Hindlimb muscle (tissue), 1 donor: ENCODE measurements around the gene ABCA10. TPM values are rescaled to one million over a fixed set of nuclear protein-coding genes. Genes with fewer than 3 reads are reported as not detected.

ENCODE experiments used
- DNase-seq: peaks from one replicate; pipeline ENCODE4 v3.0.0-alpha.2; 2013
- polyA plus RNA-seq: library from polyadenylated mRNA; unstranded; fragments of 120-200 nt; gene quantifications from one replicate; pipeline ENCODE4 v1.2.1, GENCODE V29; 2013; ENCODE audit not compliant: insufficient read length

The ABCA10 gene
- polyA plus RNA-seq, 1 donor = 14.4 TPM

DNA sequence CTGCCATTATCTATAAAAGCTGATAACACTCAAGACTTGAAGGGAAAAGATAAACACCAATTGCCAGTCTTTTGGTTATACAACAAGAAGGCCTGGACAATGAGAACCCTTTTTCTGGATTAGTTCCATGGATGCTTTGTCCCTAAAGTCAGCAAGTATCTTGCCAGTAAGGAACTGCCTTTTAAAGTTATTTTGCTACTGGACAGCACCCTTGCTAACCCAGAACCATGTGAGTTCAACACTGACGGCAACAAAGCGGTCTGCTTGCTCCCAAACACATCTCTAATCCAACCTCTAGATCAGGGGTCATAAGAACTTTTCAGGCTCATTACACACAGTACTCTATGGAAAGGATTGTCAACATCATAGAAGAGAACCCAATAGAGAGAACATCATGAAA lies 61.7 kb downstream of the ABCA10 start:
- no peak for DNase-seq

DNA sequence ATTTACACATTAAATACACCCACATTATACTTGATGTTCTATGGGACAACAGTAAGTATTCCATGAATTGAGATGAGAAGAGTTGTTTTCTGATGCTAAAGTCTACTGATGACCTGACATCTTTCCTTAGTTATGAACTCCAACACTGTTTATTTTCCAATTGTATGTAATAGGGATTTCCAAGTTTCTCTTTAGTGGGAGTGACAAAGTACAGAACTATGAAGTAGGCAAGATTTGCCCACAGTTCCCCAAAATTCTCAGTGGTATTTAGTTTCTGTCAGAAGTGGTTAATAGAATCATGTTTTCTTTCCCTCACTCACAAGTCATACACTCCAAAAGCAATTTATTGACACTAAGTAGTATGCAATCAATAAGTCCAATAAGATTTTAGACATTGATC lies 64.4 kb downstream of the ABCA10 start:
- no peak for DNase-seq

DNA sequence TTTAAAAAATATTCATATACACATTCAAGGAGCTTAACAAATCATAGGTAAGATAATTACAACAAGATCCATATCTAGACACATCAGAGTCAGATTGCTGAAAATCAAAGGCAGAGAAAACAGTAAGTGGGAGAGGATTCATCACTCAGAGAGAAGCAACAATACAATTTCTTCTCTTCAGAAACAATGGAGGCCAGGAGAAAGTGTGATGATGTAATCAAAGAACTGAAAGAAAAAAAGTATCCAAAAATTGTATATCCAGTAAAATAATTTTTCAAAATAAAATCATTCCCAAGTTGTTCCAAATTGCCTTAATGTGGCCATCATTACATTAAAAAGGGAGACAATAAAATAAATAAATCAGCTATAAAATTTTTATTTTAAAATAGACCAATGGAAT lies 69.2 kb downstream of the ABCA10 start:
- DNase-seq = no peak

DNA sequence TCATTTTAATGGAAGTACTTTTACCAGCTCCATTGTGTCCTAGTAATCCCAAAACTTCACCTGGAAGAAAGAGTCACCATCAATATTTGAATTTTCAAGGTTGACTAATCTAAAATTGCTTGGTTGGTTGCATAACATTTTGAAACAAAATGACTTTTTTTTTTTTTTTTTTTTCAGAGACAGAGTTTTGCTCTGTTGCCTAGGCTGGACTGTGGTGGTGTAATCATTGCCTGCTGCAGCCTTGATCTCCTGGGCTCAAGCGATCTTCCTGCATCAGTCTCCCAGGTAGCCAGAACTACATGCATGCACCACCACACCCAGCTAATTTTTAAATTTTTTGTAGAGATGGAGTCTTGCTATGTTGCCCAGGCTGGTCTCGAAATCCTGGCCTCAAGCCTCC lies 74.4 kb downstream of the ABCA10 start:
- no peak for DNase-seq

DNA sequence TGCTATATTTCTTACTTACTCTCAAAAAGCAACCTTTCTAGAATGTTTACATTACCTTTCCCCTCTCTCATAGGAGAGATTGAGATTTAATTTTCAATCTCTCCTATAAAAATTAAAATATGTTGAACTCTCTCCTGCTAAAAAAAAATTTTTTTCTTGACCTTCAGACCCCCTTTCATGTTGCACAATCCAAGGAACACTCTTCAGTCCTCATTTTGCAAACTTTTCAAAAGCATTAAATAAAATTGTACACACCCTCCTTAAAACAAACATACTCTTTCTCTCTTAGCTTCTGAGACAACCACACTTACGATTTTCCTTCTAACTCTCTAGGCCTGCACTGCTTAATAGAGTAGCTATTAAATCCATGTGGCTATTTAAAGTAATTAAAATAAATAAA lies 78.3 kb downstream of the ABCA10 start:
- DNase-seq = no peak

DNA sequence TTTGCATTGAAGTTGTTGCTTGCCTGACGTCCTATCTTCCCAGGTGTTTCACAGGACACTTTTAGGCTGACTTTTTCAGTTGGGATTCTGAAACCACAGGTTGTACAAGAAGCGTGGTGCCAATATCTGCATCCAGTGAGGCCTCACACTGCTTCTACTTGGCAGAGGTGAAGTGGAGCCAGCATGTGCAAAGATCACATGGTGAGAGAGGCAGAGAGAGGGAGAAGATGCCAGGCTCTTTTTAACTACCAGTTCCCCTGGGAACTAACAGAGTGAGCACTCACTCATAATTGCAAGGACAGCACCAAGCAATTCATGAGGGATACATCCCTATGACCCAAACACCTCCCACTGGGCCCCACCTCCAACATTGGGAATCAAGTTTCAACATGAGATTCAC lies 81.2 kb downstream of the ABCA10 start:
- DNase-seq = no peak

DNA sequence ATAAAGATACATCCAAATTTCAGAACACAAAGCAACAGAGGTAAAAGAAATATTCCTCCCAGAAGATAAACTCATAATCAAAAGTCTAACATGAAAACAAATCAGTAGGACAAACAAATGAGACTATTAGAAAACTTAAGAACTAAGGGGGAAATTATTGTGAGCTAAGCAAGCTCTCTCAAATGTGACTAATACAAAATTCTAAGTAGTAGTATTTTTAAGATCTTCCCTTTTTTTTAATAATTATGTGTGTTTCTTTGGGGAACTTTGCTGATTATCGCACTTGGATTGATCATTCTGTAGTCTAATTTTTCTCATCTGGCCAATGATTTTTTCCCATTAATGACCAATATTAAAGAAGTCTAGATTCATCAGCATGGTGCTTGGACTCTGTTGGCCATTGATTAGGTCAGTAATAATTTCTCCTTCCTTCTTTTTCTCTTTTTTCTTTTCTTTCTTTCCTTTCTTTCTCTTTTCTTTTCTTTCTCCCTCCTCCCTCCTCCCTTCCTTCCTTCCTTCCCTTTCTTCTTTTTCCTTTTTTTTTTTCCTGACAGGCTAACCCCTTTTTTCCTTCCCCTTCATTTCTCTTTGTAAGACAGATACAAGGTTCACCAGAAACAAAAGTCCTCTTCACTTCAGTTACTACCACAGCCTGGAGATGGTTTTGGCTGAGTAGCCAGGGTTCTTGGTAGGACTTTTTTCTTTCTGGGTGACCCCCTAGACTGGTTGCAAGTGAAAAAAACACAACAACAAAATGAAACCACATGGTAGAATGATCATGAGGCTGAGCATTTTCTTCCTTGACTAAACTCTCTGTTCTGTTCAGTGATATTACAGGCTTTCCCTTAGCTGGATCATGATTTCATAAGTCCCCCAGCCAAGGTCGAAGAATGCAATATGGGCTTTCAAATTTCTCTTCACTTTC lies 84.0 kb downstream of the ABCA10 start:
- no peak for DNase-seq

DNA sequence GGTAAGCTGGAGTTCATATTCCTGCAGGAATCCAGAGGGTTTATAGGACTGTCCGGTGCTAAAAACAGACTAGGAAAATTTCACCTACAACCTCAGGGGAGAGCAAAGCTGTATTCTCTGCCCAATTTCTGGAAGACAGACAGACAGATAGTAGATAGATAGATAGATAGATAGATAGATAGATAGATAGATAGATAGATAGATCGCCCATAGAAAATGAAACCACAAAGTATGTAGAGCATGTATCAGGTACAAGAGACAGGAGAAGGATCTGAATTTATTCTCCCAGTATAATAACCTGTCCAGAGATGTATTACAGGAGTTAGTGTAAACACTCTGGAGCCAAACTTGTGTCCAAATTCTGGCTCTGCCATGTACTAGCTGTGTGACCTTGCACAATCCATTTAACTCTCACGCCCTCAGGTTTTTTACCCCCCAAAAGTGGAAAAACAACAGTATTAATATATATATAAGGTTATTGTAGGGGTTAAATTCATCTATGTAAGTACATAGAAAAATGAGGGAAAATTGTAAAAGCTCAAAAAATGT lies 84.9 kb downstream of the ABCA10 start:
- no peak for DNase-seq

DNA sequence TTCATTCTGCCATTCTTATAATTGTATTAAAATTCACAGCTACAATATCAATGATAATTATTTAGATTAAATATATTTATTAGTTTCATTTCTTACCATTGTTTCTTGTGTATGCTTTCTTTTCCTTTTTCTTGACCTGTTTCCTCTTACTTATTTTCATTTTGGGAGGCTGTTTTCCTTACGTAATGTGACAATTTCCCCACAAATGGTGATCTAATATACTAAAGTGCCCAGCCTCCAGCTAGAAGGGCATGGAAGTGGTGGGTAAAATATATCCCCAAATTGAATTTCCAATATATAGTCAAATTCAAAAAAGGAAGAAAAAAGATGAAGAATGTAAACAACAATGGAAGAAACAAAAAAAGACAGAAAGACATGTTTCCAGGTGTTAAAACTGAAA lies 85.5 kb downstream of the ABCA10 start:
- no peak for DNase-seq

DNA sequence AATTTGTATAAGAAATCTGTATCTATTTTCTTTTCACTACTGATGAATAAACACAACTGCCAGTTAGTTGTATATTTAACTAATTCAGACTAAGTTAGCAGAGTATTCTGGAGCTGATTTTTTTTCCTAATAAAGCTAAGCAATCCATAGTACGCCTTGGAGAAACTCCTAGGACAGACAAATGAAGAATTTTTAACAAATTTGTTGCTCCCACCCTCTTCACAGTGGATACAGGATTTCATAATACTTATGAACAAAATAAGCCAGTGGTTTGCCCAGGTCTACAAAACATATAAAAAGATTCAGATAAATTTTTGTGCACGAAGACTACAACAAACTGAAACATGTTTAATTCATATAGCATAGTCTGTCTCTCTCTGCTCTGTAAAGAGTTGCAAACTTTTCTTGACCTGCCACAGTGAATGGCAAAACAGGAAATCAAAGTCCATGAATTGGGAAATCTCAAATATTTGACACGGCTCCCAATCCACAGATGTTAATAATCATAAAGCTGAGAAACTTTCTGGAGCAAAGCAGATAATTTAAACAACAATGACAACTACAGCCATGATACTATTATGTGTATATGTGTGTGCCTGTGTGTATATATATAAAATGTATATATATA lies 86.3 kb downstream of the ABCA10 start:
- peak; percentile 77 for DNase-seq

DNA sequence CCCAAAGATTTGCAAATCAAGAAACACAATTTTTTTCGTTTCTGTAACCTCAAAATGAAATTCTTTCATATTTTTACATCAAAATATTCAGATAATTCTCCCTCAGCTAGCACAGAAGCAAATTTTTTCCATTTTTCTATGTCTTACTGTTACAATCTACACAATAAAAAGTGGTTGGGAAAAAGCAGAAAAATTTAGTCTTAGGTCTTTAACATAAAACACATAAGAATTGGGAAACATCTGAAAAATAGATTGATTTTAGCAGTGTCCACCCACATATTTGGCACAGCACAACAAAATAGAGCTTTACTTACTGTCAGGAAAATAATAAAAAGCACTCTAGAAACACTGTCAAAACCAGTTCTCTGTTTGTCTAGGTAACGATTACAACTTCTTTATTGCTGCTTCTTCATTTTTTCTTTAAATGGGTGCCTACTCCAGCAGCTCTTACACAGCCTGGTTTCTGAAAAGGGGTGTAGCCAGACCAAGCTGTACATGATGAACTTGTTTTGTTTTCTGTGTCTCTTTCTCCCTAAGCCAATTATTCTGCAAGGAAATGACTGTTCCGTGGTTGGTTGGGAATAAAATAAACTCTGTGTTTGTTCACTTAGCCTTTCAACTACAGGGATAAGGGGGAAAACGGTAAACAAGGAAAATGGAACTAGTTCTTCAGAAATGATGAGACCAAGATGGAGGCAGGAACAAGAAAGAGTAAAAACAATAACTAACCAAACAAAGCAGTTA lies 87.0 kb downstream of the ABCA10 start, which contains the start of gene ABCA6:
Gene ABCA6, minus strand, starts transcription at position 465 of the 744 bp plus-strand sequence. CDS start 1,192 bp downstream, outside the sequence.
- DNase-seq = peak; percentile 68

DNA sequence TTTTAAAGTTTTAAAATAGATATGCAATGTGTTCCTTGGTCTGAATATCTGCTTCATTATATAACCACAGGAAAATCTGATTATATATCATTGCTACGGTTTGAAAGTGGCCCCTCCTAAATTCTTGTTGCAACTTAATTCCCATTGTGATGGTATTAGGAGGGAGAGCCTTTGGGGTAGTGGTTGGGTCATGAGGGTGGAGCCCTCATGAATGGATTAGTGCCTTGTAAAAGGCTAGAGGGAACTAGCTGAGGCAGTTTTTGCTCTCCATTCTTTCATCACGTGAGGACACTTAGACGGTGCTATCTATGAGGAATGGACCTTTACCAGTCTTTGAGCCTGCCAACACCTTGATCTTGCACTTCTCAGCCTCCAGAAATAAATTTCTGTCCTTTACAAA lies 94.5 kb downstream of the ABCA10 start:
- no peak for DNase-seq

DNA sequence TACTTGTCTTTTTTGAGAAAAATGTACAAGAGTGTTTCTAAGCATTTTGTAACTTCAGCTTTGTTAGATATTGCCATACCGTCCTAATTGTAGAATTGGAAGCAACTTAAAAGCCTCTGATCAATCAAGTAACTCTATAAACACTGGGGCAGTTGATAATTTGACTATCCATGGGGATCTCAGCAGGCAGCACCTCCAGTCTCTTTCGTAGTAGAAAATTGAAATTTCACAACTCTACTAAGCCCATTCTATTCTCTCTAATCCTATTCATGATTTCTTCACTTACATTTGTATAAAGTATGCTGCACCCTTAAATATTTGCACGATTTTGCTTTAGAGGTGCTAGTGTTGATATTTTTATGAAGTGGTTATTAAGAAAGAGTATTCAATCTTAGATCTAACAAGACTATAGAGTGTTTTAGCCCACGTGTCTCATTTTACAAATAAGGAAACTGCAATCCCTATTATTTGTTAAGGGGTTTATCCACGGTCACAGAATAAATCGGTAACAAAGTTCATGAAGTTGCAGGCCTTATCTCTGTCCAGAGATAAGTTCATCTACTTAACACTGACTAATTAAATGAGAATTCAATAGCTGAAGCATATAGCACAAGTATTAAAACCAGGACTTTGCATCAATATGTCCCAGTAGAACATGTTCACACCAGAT lies 97.9 kb downstream of the ABCA10 start:
- DNase-seq = no peak

DNA sequence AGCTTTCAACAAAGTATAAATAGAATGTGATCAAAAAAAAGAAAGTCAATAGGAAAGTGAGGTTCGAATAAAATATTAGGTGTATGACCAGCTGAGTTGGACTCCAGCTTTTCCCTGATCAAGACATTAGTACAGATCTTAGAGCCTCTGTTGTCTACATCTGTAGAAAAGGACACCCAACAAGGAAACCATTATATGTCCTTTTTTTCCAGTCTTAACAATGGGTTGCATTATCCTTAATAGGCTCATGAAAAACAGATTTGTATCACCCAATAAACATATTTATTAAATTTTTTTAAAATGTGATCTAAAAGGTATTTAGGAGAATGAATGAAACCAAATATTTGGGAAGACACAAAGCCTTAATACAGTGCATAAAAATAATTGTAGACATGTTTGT lies 105.0 kb downstream of the ABCA10 start:
- DNase-seq = no peak

DNA sequence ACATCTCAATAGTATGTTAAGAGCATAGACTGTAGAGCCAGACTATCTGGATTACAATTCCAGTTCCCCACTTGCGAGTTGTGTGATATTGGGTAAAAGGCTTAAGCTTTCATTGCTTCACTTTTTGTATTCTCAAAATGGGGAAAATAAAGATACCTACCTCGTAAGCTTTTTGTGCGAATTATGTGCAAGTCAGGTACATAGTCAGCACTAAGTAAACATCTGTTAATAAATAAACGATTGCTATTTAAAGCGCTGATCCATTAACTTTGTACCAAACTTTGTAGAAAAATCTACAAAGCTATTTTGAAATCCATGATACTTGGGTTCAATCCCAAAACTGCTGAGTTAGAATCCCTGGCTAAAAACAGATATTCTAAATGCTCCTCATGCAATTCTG lies 106.6 kb downstream of the ABCA10 start:
- no peak for DNase-seq

DNA sequence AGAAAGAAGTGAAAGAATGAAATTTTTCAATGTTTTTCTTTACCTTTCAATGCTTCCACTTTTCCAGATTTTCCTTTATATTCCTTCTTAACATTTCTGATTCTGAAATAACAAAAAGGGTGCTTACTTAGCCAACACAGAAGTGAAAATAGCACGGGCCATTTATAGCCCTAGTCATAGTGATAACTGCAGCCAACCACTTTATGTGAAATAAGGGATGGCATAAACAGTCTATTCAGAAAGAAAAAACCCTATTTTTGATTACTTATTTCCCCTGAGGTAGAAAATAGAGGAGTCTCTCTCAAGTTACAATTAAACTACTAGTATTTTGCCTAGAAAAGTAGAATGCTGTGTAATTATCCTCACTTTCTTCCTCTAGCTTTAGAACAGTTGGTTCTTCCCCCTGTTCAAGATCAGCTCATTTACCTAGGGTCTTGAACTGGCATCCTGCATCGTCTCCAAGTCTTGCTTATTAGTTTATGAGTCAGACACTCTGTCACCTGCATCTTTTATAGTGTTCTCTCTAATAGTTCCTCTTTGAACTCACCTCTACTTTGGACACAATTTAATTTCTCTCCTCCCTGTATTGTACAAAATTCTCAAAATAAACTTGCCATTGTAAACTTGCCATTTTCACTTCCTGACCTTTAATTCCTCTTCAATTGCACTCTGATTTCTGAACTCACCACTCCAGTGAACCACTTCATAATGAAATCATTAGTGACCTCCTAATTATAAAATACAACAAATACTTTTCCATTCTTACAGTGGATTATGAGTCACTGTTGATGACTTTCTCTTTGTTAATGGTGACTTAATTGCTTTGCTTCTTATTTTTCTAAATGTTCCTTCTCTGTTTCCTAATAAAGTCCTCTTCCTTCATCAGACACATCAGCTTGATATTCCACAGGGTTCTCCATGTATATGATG lies 110.5 kb downstream of the ABCA10 start:
- DNase-seq = no peak

DNA sequence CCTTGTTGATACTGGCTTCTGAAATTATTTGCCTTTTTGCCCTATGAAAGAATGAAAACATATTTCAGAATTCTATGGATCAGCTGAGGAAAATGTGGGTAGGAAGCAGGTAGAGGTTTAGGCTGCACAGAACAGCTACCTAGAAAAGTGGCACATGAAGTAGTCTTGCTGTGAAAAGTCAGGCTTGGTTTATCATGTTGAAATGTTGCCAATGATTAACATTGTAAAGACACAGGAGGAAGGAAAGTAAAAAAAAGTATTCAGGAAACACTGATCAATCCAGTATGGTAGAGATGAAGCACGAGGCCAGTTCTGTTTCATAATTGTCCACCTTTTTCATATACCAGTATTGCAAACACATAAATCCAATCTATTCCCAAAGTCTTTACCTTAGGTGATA lies 116.8 kb downstream of the ABCA10 start:
- no peak for DNase-seq

DNA sequence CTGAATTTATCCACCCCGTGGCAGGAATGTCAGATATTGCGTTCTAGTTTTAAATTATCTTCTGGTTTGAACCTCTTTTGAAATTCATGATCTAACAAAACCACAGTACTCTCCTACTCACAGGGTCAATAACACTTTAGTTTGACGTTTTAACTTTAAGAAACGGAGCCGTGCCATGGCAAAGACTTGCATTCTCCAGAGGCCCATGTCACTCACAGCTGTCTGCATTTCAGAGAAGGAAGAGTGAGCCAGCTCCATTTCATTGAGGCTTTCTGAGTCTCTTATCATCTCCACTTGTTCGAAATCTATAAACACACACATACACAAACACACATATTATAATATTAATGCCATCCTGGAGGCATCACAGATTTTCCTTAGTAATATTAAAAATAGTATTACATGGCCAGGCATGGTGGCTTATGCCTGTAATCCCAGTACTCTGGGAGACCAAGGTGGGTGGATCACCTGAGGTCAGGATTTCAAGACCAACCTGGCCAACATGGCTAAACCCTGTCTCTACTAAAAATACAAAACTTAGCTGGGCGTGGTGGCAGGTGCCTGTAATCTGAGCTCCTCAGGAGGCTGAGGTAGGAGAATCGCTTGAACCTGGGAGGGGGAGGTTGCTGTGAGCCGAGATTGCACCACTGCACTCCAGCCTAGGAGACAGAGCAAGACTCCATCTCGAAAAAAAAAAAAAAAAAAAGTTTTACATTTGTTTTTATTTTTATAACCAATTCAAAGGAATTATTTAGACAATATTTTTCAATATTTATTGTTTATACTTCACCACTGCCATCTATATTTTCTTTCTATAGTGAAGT lies 122.5 kb downstream of the ABCA10 start:
- no peak for DNase-seq

DNA sequence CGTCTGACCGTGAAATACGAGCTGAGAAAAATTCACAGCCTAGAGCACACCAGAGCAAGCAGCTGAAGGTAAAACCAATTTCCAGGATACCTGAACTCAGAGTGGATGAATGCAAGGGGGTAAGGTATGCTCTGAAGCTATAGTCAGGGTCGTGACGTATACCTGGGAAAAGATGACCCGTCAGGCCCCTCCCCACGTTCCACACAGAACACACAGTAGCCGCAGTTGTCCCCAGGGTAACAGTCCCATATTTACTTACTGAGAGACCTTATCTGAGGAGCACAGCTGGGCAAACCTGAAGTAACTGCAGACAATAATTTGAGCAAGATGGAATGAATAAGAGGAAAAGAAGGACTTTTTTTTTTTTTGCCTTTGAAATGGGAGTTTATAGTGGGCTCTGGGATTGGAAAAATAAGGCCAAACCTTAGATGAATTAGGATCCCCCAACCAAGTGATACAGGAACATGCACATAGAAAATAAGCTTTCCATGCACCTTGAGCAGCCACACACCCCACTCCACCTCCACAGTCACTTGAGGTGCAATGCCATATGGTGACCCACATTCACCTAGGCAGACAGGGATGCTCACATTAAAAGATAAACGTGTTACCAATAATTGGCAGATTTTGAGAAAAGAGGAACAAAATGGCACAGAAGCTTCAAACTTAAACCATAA lies 124.9 kb downstream of the ABCA10 start:
- no peak for DNase-seq

DNA sequence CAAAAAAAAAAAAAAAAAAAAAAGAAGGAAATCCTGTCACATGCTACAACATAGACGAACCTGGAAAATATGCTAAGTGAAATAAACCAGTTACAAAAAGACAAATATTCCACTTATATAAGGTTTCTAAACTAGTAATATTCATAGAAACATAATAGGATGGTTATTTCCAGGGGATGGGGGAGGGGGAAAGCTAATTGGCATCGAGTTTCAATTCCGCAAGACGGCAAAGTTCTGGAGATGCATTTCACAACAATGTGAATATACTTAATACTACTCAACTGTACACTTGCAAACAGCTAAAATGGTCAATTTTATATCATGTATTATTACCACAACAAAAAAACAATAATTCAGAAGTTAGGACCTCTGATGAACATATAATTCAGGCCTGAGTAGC lies 130.0 kb downstream of the ABCA10 start:
- DNase-seq = no peak
